Measurements from ENCODE around the gene PARP6.

GRCh38 chr15:72271221-72271620 lies 1.1 kb downstream of the PARP6 start:
- TF ChIP-seq, protein P1, sequence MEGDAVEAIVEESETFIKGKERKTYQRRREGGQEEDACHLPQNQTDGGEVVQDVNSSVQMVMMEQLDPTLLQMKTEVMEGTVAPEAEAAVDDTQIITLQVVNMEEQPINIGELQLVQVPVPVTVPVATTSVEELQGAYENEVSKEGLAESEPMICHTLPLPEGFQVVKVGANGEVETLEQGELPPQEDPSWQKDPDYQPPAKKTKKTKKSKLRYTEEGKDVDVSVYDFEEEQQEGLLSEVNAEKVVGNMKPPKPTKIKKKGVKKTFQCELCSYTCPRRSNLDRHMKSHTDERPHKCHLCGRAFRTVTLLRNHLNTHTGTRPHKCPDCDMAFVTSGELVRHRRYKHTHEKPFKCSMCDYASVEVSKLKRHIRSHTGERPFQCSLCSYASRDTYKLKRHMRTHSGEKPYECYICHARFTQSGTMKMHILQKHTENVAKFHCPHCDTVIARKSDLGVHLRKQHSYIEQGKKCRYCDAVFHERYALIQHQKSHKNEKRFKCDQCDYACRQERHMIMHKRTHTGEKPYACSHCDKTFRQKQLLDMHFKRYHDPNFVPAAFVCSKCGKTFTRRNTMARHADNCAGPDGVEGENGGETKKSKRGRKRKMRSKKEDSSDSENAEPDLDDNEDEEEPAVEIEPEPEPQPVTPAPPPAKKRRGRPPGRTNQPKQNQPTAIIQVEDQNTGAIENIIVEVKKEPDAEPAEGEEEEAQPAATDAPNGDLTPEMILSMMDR (IDR thresholded peaks at IDR 0.05) = no peak
- no peak for TF ChIP-seq TEAD4 (CRISPR knock-in tag; IDR thresholded peaks at IDR 0.05)
- no peak for TF ChIP-seq ATF1 (CRISPR knock-in tag; IDR thresholded peaks at IDR 0.05)
- no peak for TF ChIP-seq PRRX2 (CRISPR knock-in tag; IDR thresholded peaks at IDR 0.05)
- no peak for TF ChIP-seq IRF2 (CRISPR knock-in tag; IDR thresholded peaks at IDR 0.05; ENCODE audit: borderline replicate concordance, low read depth)
- TF ChIP-seq, protein P2, sequence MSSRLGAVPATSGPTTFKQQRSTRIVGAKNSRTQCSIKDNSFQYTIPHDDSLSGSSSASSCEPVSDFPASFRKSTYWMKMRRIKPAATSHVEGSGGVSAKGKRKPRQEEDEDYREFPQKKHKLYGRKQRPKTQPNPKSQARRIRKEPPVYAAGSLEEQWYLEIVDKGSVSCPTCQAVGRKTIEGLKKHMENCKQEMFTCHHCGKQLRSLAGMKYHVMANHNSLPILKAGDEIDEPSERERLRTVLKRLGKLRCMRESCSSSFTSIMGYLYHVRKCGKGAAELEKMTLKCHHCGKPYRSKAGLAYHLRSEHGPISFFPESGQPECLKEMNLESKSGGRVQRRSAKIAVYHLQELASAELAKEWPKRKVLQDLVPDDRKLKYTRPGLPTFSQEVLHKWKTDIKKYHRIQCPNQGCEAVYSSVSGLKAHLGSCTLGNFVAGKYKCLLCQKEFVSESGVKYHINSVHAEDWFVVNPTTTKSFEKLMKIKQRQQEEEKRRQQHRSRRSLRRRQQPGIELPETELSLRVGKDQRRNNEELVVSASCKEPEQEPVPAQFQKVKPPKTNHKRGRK (CRISPR knock-in tag; IDR thresholded peaks at IDR 0.05; ENCODE audit: borderline replicate concordance) = no peak
- no peak for TF ChIP-seq ZBTB43 (CRISPR knock-in tag; IDR thresholded peaks at IDR 0.05)
- TF ChIP-seq, protein P3, sequence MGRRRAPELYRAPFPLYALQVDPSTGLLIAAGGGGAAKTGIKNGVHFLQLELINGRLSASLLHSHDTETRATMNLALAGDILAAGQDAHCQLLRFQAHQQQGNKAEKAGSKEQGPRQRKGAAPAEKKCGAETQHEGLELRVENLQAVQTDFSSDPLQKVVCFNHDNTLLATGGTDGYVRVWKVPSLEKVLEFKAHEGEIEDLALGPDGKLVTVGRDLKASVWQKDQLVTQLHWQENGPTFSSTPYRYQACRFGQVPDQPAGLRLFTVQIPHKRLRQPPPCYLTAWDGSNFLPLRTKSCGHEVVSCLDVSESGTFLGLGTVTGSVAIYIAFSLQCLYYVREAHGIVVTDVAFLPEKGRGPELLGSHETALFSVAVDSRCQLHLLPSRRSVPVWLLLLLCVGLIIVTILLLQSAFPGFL (CRISPR knock-in tag; IDR thresholded peaks at IDR 0.05; ENCODE audit: borderline replicate concordance) = no peak
- no peak for TF ChIP-seq E2F4 (CRISPR knock-in tag; IDR thresholded peaks at IDR 0.05; ENCODE audit: borderline replicate concordance, low read depth)
- TF ChIP-seq MAX (CRISPR knock-in tag; IDR thresholded peaks at IDR 0.05) = no peak
- no peak for TF ChIP-seq PRDM15 (CRISPR knock-in tag; IDR thresholded peaks at IDR 0.05)
- no peak for TF ChIP-seq ZNF138 (CRISPR knock-in tag; conservative IDR thresholded peaks at IDR 0.05)
- TF ChIP-seq ESRRA (CRISPR knock-in tag; IDR thresholded peaks at IDR 0.05; ENCODE audit: borderline replicate concordance) = no peak
- TF ChIP-seq ZMAT4 (CRISPR knock-in tag; IDR thresholded peaks at IDR 0.05) = no peak
